Heart left ventricle (tissue), 16 donors: ENCODE measurements around the gene FGB. TPM values are rescaled to one million over a fixed set of nuclear protein-coding genes. Genes with fewer than 3 reads are reported as not detected.

Source experiments
- ATAC-seq, 4 donors: fragments of 200-7000 bp; cut with Tn5 transposase; one replicate each; pipeline ENCODE4 v1.9.1; 2020 to 2022; ENCODE audit warnings: moderate library complexity in 4 of 4, mild to moderate bottlenecking in 3 of 4, moderate number of reproducible peaks in 1 of 4
- DNase-seq, 5 donors: peaks; one replicate each; pipeline ENCODE4 v3.0.0-alpha.2; 2020
- H3K27ac ChIP-seq, 12 donors: fragments of 200-600 bp; sonication (generic) in 4 of 12; one replicate each; pipeline versions ENCODE4 v1.5.0 to v1.8.0; 2016 to 2022; ENCODE audit warnings: mild to moderate bottlenecking in 2 of 12
- H3K27me3 ChIP-seq, 9 donors: fragments of 200-600 bp; sonication (generic) in 2 of 9; one replicate each; pipeline versions ENCODE4 v1.5.1 to v1.8.0; 2016 to 2022; ENCODE audit warnings: mild to moderate bottlenecking in 3 of 9
- H3K36me3 ChIP-seq, 9 donors: fragments of 200-600 bp; sonication (generic) in 2 of 9; one replicate each; pipeline versions ENCODE4 v1.5.0 to v1.8.0; 2018 to 2022; ENCODE audit warnings: mild to moderate bottlenecking in 2 of 9
- H3K4me1 ChIP-seq, 12 donors: fragments of 200-600 bp; sonication (generic) in 4 of 12; one replicate each; pipeline versions ENCODE4 v1.5.0 to v1.8.0; 2016 to 2022; ENCODE audit warnings: mild to moderate bottlenecking in 3 of 12
- H3K4me3 ChIP-seq, 12 donors: fragments of 200-600 bp; sonication (generic) in 4 of 12; one replicate each; pipeline versions ENCODE4 v1.5.0 to v1.8.0; 2017 to 2022; ENCODE audit warnings: mild to moderate bottlenecking in 9 of 12, moderate library complexity in 4 of 12
- H3K9me3 ChIP-seq, 12 donors: fragments of 200-600 bp; sonication (generic) in 4 of 12; one replicate each; pipeline versions ENCODE4 v1.5.0 to v1.8.0; 2016 to 2022; ENCODE audit warnings: mild to moderate bottlenecking in 1 of 12
- CTCF ChIP-seq, 12 donors: fragments of 200-600 bp; sonication (generic) in 4 of 12; IDR thresholded peaks; one replicate each; pipeline versions ENCODE4 v1.5.0 to v1.8.0; 2018 to 2022; ENCODE audit warnings: antibody characterized with exemption in 12 of 12, mild to moderate bottlenecking in 5 of 12
- POLR2A ChIP-seq, 2 donors: fragments of 450-650 bp; IDR thresholded peaks; one replicate each; pipeline ENCODE4 v1.6.1; 2017; ENCODE audit warnings: antibody characterized with exemption in 2 of 2, mild to moderate bottlenecking in 2 of 2, moderate library complexity in 2 of 2
- WGBS, 4 donors: extraction: QIAGEN DNeasy Blood & Tissue Kit in 2 of 4; methylation state at CpG; one replicate each; pipeline versions ENCODE4 v1.1.5 to v1.1.7; 2013 to 2018; 5-methylcytosine and 5-hydroxymethylcytosine counted together
- intact Hi-C, 10 donors: fragments of 100-400 bp; cut with DNase I; formaldehyde crosslinking; loops; one replicate each; pipeline versions ENCODE4 v1.11.1 to v1.14.2; 2022
- polyA plus RNA-seq, 2 donors: library from polyadenylated mRNA; stranded (reverse); fragments of 200-250 nt; gene quantifications; one replicate each; pipeline ENCODE4 v1.2.3, GENCODE V29; 2013
- total RNA-seq, 9 donors: library from RNA; depleted of rRNA in 2 of 9; stranded (reverse); fragments of >200 nt in 2 of 9; fragmentation: NEBNext Ultra II Directional in 3 of 9; extraction: Animal tissue kit (Norgen Biotek cat#: 25700) in 3 of 9; gene quantifications; one replicate each; pipeline versions ENCODE4 v1.1.0 to v1.2.4, GENCODE V29; 2016 to 2023
- donor health status: ischemic (EF 13 %, LVEDD 7.1; RV severe dilation, severe dysfunction).
- donor health status: healthy with polysubstance abuse.
- donor health status: DM: no; HTN: yes; CAD: no.
- donor health status: DM: no; HTN: no; CAD: no.
- donor health status: ischemic (EF 25% LVEDD 6.9; RV normal size, moderate dysfunction).
- donor health status: ischemic (EF 25% LVEDD 5.7; RV mildly dilated, moderate dysfunction).
- donor health status: healthy.
- donor health status: DM: yes; HTN: yes; CAD: no.
- donor health status: ischemic (EF 35%, LVEDD 5.7; RV mildly dilated, moderate dysfunction).
- donor health status: nonischemic (EF 11% LVEDD 7.7; RV severe dilation, severe dysfunction).
- donor health status: DM: yes; HTN: yes; CAD: no.
- donor health status: PGD.
- donor health status: ischemic (EF 29% LVEDD 5.4; RV normal size, mild dysfunction).
- donor health status: nonischemic (EF 23%, LVEDD 6.1; RV moderate dilation, normal function).

FGB gene
- total and polyA plus RNA-seq, 11 donors = 0.25 to 1.6 (median 0.46) TPM; not detected in 8

- intact Hi-C loops = no loop called here
Observed at GRCh38 chr4:154597798-154598774, 35.3 kb downstream of the FGB start.

DNA sequence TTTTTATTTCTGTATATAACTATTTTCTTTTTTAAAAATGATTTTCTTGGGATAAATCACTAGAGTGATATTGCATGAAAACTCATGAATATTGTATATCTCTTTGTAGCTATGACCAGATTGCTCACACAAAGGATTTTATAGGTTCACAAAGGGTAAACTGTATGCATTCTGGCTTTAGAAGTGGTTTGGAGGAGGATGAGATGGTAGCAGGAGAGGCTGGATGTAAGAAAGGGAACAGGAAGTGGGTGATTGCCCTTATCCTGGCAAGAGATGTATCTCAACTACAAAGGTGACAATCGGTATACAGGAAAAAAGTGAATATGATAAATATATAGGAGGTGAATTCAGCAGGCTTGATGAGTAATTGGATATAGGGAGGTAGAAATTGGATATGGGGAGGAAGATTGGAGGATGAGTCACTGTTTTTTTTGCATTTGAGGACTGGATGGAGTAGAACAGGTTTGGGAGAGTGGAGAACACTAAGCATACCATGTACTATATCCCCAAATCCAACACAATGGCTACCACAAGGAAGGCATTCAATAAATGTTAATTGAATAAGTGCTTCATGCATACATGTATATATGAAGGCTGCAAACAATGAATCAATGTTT is 39.7 kb downstream of the FGB start:
- ATAC-seq = no peak
- Histone ChIP-seq H3K27ac (no peak overlapping the region), H3K4me3 (no peak overlapping the region), H3K27me3 (peaks cover 0 to 2% (median 0%) of the 10 kb centered on the region in 9 donors), H3K4me1 (no peaks in the 10 kb centered on the region), H3K9me3 (no peaks in the 10 kb centered on the region), H3K36me3 (no peaks in the 10 kb centered on the region)
- TF ChIP-seq POLR2A (IDR thresholded peaks at IDR 0.05) = no peak
- no peak for TF ChIP-seq CTCF (IDR thresholded peaks at IDR 0.05)
- DNase-seq = no peak
- 53 to 69% (median 67%) methylated on average over 1 of the region's 1 CpG for WGBS, 4 donors
- intact Hi-C loops = no loop called here

More at GRCh38 chr4:154597798-154598774, 35.3 kb downstream of the FGB start:
- WGBS, 4 donors = 78 to 86% (median 81%) methylated on average over 7 of the region's 7 CpGs
- Histone ChIP-seq H3K36me3 (no peaks in the 10 kb centered on the region), H3K9me3 (no peaks in the 10 kb centered on the region), H3K27ac (no peak overlapping the region), H3K4me3 (no peak overlapping the region), H3K27me3 (peaks cover 0 to 2% (median 0%) of the 10 kb centered on the region in 9 donors), H3K4me1 (no peaks in the 10 kb centered on the region)
- ATAC-seq (no peak), DNase-seq (no peak)
- TF ChIP-seq POLR2A (IDR thresholded peaks at IDR 0.05) (no peak), CTCF (IDR thresholded peaks at IDR 0.05) (no peak)

DNA sequence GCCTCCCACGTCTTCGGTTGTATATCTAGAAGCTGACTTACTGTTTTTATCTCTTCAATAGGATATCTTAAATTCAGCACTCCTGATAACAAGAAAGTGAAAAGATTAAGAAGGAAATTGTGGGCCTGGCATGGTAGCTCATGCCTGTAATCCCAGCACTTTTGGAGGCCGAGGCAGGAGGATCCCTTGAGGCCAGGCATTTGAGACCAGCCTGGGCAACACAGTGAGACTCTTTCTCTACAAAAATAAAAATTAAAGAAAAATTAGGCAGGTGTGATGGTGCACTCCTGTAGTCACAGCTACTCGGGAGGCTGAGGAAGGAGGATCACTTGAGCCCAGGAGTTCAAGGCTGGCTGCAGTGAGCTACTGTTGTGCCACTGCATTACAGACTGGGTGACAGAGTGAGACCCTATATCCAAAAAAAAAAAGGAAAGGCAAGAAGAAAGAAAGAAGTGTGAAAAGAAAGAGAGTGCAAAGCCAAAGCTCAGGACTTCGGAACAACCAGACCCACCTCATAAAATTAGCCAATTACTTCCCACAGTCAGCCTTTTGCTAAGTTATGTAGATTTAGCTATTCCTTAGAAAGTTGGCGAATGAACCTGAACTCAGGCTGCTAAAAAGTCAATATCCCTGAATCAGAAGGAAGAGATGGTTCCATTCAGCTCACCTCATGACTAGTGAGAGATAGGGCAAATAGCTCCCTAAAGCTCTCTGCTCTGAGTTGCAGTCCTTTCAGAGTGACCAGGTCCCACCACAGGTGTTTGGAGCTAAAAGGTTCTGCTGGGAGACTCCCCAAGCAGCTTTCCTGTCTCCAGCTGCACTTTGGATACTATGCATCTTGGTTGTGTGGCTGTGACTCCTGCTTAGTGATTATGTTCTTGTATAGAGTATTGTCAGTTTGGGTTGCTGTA is 40.5 kb downstream of the FGB start:
- ATAC-seq (no peak), DNase-seq (no peak)
- no peaks in the 10 kb centered on the region for H3K9me3 ChIP-seq
- H3K27ac ChIP-seq = no peak overlapping the region
- no peak overlapping the region for H3K4me3 ChIP-seq
- no peaks in the 10 kb centered on the region for H3K4me1 ChIP-seq
- H3K27me3 ChIP-seq = peaks cover 0 to 2% (median 0%) of the 10 kb centered on the region in 9 donors
- TF ChIP-seq POLR2A (IDR thresholded peaks at IDR 0.05) (no peak), CTCF (IDR thresholded peaks at IDR 0.05) (no peak)
- WGBS, 4 donors = 81 to 85% (median 82%) methylated on average over 6 of the region's 6 CpGs
- H3K36me3 ChIP-seq = no peaks in the 10 kb centered on the region
- intact Hi-C loops = no loop called here
